GM03348 (cell line): ENCODE data around the gene GABPB1.
A peak's percentile ranks its signal among the peaks of the same experiment; 100 is the strongest.

Experiments
- DNase-seq: peaks from one replicate; pipeline ENCODE4 v3.0.0; 2012; ENCODE audit warnings: low spot score

GABPB1 gene

GRCh38 chr15:50277370-50277769 lies 77.6 kb downstream of the GABPB1 start:
- no peak for DNase-seq

- DNase-seq = no peak
These were observed 79.1 kb downstream of the GABPB1 start for GRCh38 chr15:50275908-50276307.

GRCh38 chr15:50275091-50275490 lies 79.9 kb downstream of the GABPB1 start:
- no peak for DNase-seq

GRCh38 chr15:50267577-50267976 lies 87.4 kb downstream of the GABPB1 start:
- no peak for DNase-seq

GRCh38 chr15:50265620-50266019 lies 89.4 kb downstream of the GABPB1 start, which contains the start of gene HDC:
Gene HDC (minus strand): TSS chr15:50265726. CDS start chr15:50265623, 103 bp downstream.
- no peak for DNase-seq

- no peak for DNase-seq
These were observed 92.5 kb downstream of the GABPB1 start for GRCh38 chr15:50262533-50262932.

- no peak for DNase-seq
These were observed 93.0 kb downstream of the GABPB1 start for GRCh38 chr15:50261981-50262380.

- DNase-seq = no peak
These were observed 94.0 kb downstream of the GABPB1 start for GRCh38 chr15:50260969-50261496.

- no peak for DNase-seq
These were observed 95.7 kb downstream of the GABPB1 start for GRCh38 chr15:50259276-50259675.

GRCh38 chr15:50257924-50258323 lies 97.1 kb downstream of the GABPB1 start:
- peak; percentile 22 for DNase-seq

GRCh38 chr15:50257332-50257731 lies 97.7 kb downstream of the GABPB1 start:
- no peak for DNase-seq

GRCh38 chr15:50256188-50257041 lies 98.6 kb downstream of the GABPB1 start:
- DNase-seq = no peak

- DNase-seq = no peak
These were observed 102.4 kb downstream of the GABPB1 start for GRCh38 chr15:50252556-50252955.

GRCh38 chr15:50251638-50252182 lies 103.3 kb downstream of the GABPB1 start:
- DNase-seq = no peak

GRCh38 chr15:50250760-50251394 lies 104.1 kb downstream of the GABPB1 start:
- no peak for DNase-seq

- no peak for DNase-seq
These were observed 105.3 kb downstream of the GABPB1 start for GRCh38 chr15:50249704-50250103.

GRCh38 chr15:50248994-50249582 lies 105.9 kb downstream of the GABPB1 start:
- DNase-seq = no peak

- DNase-seq = no peak
These were observed 107.0 kb downstream of the GABPB1 start for GRCh38 chr15:50247819-50248655.

- DNase-seq = no peak
These were observed 108.4 kb downstream of the GABPB1 start for GRCh38 chr15:50246631-50247030.

GRCh38 chr15:50244959-50245624 lies 109.9 kb downstream of the GABPB1 start:
- DNase-seq = no peak

GRCh38 chr15:50244153-50244552 lies 110.8 kb downstream of the GABPB1 start:
- DNase-seq = no peak
